Measurements from ENCODE around the gene NGLY1.

NGLY1 gene

DNA sequence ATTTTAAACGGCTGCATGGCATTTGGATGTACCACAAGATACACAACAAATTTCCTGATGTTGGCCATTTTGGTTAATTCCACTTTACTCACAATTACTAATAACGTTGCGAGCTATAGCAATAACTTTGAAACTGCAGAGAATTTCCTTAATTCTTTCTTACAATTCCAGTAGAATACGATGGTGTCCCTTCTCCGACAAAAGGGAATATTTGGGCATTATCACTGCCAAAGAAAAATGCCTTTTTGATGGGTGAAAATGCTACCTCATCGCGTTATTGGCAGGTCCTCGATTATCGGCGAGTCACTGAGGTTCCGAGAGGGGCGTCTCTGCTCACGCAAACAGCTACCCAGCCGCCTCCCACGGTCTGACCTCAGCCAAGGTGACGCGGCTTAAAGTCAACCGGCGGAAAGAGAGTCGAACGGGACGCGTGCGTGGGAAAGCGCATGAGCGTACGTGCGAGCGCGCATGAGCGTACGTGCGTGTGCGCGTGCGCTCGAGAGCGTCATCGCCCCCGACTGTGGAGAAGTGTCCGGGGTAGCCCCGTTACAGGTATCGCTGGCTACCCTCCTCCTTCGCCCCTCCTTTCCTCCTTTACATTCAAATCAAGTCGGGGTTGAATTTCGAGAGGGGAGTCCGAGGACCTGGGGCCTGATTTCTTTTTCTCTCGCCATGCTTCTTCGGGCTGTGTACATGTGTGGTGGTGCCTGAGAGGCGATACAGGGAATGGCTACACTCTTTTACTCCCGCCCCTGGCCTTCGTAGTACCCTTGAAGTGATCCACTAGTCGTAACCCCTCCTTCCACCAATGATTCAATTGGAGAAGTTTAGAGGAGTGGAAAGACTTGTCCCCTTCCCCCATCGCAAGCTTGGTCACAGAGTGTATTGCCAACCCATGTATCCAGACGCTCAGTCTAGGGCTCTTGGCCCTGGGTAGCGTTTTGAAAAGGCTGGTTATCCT lies 6.6 kb upstream of the NGLY1 start, which contains the start of gene OXSM:
Gene OXSM, plus strand, starts transcription at position 495 of the 961 bp plus-strand sequence. CDS start 931 bp downstream, outside the sequence.
- Mint-ChIP-seq H3K27ac (peak within 1 kb of the TSS; percentile 95 to 99), H3K27me3 (no peaks in the 10 kb centered on the region), H3K9me3 (no peaks in the 10 kb centered on the region), H3K4me1 (peaks cover 67% of the 10 kb centered on the region), H3K4me3 (peak within 1 kb of the TSS; percentile 95)
- DNase-seq (peak; percentile 88 to 94), ATAC-seq (peak; percentile 94)

DNA sequence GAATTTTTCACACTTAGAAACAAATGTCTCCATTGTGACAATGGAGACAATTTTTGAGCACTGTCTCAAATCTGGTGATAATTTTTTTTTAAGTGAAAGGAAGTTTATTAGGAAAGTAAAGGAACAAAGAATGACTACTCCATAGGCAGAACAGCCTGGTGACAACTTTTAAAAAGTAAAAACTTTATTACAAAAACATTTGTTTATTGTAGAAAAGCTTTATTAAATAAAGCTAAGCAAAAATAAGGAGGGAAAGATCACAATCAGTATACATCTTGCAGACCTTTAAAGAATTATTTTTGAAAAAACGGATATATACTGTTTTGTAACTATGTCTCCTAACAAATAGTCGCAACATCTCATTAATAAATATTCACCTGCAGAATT lies 6.0 kb upstream of the NGLY1 start:
- Mint-ChIP-seq H3K9me3 (no peaks in the 10 kb centered on the region), H3K27ac (peak overlapping the region; percentile 74 to 99), H3K27me3 (no peaks in the 10 kb centered on the region), H3K4me1 (peaks cover 74% of the 10 kb centered on the region), H3K4me3 (peak overlapping the region; percentile 95)
- no peak for DNase-seq
- ATAC-seq = no peak

DNA sequence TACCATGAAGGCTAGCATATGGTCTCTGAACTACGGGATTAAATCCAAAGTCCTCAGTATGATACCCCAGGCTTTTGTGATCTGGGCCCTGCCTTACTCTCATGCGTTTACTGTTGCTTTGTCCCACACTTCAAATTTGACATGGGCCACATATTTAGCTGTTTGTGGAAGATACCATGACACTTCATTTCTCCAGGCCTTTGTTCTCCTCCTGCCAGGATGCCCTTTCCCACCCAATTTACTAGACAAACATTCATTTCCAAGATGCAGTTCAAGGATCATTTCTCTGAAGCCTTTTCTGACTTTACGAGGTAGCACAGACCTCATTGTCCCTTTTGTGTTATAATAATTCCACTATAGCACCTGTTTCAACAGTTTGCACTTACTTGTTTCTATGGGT lies 4.4 kb upstream of the NGLY1 start:
- Mint-ChIP-seq H3K4me1 (peaks cover 68% of the 10 kb centered on the region), H3K27ac (no peak overlapping the region), H3K27me3 (no peaks in the 10 kb centered on the region), H3K9me3 (no peaks in the 10 kb centered on the region), H3K4me3 (no peak overlapping the region)
- no peak for DNase-seq
- no peak for ATAC-seq

DNA sequence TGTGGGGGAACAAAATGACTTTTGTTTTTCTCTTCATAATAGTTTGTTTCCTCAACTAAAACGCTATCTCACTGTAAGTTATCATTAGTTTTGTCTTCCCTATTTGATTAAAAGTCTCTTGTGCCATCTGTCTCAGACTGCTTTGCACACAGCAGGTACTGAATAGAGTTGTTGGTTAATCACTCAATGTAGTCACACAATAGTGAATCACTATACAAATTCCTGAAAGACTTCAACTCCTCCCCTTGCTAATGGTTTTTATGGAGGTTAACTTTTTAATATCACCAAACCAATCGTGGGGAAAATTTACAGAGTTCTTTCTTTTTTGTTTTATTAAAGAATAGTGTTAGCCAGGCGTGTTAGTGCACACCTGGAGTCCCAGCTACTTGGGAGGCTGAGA lies 2.6 kb upstream of the NGLY1 start:
- no peak for DNase-seq
- Mint-ChIP-seq H3K9me3 (no peaks in the 10 kb centered on the region), H3K4me3 (no peak overlapping the region), H3K4me1 (peaks cover 64% of the 10 kb centered on the region), H3K27me3 (no peaks in the 10 kb centered on the region), H3K27ac (no peak overlapping the region)
- no peak for ATAC-seq

DNA sequence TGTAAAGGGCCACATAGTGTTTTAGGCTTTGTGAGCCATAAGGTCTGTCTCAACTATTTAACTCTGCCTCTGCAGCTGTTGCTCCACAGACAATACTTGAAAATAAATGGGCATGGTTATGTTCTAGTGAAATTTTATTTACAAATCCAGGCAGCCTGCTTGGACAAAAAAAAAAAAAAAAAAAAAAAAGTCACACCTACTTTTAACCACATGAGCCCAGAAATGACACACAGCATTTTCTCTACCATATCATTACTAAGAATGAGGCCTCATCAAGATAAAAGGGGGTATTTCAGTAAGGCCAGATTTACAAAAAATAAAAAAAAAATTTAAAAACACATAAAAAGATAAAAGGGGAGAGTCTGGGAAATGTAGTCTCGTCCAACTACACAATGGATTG lies 1.7 kb upstream of the NGLY1 start:
- Mint-ChIP-seq H3K4me1 (peaks cover 69% of the 10 kb centered on the region), H3K4me3 (peak overlapping the region in 1 of 2 donors; percentile 3), H3K27ac (no peak overlapping the region), H3K27me3 (no peaks in the 10 kb centered on the region), H3K9me3 (no peaks in the 10 kb centered on the region)
- DNase-seq = no peak
- no peak for ATAC-seq

DNA sequence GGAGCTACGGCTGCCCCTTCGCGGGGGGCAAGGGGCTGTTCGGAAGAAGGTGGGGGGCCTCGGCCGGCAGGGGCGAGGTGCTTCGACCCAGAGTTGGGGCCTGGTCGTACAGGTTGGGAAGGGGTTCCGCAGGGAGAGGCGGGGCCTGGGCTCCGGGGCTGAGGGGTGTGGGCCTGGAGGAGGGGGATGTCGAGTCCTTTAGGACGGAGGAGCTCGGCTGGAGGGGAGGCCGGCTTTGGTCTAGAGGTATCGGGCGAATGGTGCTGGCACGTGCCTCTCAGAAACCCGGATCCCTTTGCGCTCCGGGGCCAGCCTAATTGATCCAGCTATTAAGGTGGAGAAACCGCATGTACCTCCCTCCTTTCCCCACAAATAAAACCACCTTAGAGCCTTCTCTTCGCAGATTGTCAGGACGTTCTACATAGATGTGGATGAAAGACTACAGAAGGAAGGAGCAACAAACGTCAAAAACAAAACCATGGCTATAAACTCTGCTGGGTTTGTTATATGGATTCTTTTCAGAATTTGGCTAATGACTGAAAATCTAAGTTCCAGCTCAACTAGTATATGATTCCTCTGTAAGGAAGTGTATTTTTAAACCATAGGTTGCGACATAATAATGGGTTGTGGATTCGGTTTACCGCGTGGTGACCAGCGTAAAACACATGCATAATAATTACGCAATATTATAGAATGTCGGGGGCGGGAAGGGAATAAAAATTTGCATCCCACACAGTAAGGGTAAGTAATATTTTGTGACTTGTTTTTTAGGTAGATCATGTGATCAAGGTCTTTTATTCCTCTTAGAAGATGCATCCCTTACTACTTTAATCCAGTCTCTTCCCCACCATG lies 644 bp upstream of the NGLY1 start:
- no peaks in the 10 kb centered on the region for H3K27me3 Mint-ChIP-seq
- H3K4me3 Mint-ChIP-seq = peak overlapping the region; percentile 80 to 81
- peak; percentile 41 for ATAC-seq
- no peak for DNase-seq
- no peaks in the 10 kb centered on the region for H3K9me3 Mint-ChIP-seq
- peak overlapping the region in 1 of 2 donors; percentile 40 for H3K27ac Mint-ChIP-seq
- H3K4me1 Mint-ChIP-seq = peaks cover 67% of the 10 kb centered on the region

DNA sequence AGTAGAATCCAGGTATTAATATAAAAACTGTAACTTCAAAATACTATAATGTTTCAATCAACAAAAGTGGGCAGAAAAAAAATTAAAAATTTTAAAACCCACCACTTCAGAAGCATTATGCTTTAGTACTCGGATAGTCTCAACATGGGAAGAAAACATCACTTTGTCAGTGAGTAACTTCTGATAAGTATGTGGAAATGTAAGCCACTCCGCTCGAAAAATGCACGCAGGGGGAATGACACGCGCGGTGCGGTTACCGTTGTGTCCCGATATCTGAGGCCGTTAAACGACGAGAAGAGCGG lies 656 bp downstream of the NGLY1 start:
- ATAC-seq (no peak), DNase-seq (no peak)
- Mint-ChIP-seq H3K27me3 (no peaks in the 10 kb centered on the region), H3K4me1 (peaks cover 62% of the 10 kb centered on the region), H3K4me3 (peak overlapping the region; percentile 86 to 87), H3K27ac (peak overlapping the region; percentile 84 to 91), H3K9me3 (no peaks in the 10 kb centered on the region)

DNA sequence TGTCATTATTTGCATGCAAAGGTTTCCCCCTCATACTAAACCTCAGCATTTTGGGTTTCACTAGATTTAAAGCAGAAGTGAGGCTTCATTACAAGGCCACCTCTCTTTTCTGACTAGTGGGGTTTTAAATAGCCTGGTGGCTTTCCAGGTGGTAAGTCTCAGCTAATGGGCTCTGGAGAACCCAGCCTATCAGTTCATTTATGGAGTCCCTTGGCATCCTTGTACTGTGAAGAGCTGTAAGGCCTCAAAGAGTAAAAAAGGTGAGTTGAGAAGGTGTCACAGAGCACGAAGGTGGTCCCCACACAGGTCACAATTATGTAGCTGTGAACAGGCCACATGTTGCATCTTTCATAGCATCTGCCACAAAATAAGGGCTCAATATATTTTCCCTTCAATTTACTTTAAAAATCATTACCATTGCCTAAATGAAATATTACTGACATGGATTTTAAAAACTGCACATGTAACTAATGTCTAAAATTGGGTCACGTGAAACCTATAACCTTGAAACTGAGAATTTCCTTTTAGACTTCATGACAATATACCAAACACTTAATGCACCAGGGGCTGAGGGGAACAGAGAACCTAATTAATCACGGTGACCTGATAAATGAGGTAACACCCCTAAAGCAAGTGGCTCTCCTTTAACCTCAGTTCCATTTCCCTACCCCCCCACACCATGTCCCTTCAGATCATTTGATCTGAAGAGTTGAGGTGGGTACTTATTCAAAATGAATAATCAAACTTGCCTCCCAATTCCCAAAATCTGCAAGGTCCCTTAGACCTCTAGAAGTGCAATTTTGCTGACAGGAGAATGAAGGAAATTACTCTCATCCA lies 1.3 kb downstream of the NGLY1 start:
- peaks cover 62% of the 10 kb centered on the region for H3K4me1 Mint-ChIP-seq
- H3K4me3 Mint-ChIP-seq = peak overlapping the region; percentile 86 to 87
- H3K9me3 Mint-ChIP-seq = no peaks in the 10 kb centered on the region
- ATAC-seq (no peak), DNase-seq (no peak)
- H3K27me3 Mint-ChIP-seq = no peaks in the 10 kb centered on the region
- peak overlapping the region; percentile 84 to 91 for H3K27ac Mint-ChIP-seq

DNA sequence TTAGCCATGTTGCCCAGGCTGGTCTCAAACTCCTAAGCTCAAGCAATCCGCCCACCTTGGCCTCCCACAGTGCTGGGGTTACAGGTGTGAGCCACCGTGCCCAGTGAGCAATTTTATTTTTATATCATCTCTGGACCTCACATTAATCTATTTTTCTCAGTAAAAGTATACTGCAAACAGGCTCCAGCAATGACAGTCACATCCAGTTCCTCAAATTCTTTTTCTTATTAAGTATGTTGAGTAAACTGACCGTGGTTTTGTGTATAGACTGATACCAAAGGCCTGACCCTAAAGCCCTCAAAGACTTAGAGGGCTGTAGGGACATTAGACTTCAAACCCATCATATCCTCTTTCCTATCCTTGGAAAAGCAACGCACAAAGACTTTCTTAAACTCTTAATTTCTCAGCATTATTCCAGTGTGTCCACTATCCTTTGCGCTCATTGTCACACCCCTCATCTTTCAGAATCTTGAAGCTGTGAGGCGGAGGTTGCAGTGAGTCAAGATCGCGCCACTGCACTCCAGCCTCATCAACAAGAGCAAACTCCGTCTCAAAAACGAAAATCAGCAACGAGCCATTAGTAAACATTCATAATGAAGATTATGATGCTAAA lies 2.0 kb downstream of the NGLY1 start:
- no peak overlapping the region for H3K27ac Mint-ChIP-seq
- DNase-seq = no peak
- ATAC-seq = no peak

DNA sequence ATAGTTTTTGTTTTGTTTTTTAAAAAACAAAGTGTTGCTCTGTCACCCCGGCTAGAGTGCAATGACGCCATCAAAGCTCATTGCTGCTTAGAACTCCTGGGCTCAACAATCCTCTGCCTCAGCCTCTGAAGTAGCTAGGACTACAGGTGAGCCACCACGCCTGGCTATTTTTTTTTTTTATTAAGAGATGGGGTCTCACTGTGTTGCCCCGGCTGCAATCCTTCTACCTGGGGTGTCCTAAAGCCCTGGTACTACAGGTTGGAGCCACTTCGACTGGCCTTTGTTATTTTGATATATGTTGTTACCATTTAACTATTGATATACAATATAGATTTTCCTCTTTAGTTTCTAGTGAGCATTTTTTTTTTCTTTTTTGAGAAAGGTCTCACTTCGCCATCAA lies 2.6 kb downstream of the NGLY1 start:
- Mint-ChIP-seq H3K4me3 (peak overlapping the region in 1 of 2 donors; percentile 37), H3K27me3 (no peaks in the 10 kb centered on the region), H3K9me3 (no peaks in the 10 kb centered on the region)

More for the DNA sequence above, 2.0 kb downstream of the NGLY1 start:
- no peaks in the 10 kb centered on the region for H3K27me3 Mint-ChIP-seq
- peaks cover 66% of the 10 kb centered on the region for H3K4me1 Mint-ChIP-seq
- H3K4me3 Mint-ChIP-seq = peak overlapping the region; percentile 86 to 87
- H3K9me3 Mint-ChIP-seq = no peaks in the 10 kb centered on the region

DNA sequence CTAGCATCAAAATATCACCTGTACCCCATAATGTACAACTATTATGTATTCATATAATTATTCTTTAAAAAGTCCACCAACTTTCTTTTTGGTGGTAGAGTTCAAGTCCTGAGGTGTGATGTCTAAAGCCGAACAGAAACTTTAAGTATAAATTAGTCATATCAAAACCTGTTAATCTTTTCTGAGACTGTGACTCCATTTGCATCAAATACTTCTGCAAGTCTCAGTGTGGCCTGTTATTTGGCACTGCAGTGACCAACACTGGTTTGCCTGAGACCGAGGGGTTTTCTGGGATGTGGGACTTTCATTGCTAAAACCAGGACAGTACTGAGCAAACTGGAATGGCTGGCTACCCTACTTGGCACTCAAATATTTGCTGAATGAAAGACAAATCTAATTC lies 7.3 kb downstream of the NGLY1 start:
- Mint-ChIP-seq H3K9me3 (peaks cover 10 to 21% of the 10 kb centered on the region in 2 donors), H3K4me1 (peaks cover 50% of the 10 kb centered on the region), H3K4me3 (no peak overlapping the region), H3K27me3 (no peaks in the 10 kb centered on the region), H3K27ac (no peak overlapping the region)
- ATAC-seq (peak; percentile 35), DNase-seq (no peak)

More for the DNA sequence above, 2.6 kb downstream of the NGLY1 start:
- Mint-ChIP-seq H3K4me1 (peaks cover 63% of the 10 kb centered on the region), H3K27ac (peak overlapping the region; percentile 19 to 66)
- ATAC-seq (no peak), DNase-seq (no peak)

DNA sequence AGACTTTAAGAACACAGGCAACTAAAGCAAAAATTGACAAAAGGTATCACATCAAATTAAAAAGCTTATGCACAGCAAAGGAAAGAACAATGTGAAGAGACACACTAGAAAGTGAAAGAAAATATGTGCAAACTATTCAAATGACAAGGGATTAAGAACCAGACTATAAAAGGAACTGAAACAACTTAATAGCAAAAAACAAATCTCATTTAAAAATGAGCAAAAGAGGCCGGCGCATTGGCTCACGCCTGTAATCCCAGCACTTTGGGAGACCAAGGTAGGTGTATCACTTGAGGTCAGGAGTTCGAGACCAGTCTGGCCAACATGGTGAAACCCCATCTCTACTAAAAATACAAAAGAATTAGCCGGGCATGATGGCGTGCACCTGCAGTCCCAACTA lies 14.4 kb downstream of the NGLY1 start:
- Mint-ChIP-seq H3K9me3 (peaks cover 13 to 22% of the 10 kb centered on the region in 2 donors), H3K4me3 (no peak overlapping the region), H3K4me1 (peaks cover 27% of the 10 kb centered on the region), H3K27me3 (no peaks in the 10 kb centered on the region), H3K27ac (no peak overlapping the region)
- no peak for DNase-seq
- no peak for ATAC-seq

DNA sequence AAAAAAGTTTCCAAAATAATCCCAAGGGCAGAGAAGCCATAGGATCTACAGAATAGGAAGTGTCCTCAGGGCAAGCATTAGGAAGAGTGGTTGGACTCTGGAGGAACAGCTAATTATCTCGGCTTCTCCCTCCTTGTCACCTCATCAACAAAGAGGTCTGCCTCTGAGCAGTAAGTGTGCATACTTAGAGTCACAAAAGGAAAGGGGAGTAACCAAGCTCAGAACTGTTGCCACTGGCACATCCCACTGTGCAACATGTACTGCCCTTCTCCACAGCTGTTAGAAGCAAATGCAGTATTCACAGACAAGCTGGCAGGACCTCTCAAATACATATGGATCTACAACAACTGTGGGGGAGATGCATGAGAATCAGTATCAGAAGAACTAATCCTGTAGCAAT lies 31.5 kb downstream of the NGLY1 start:
- DNase-seq = no peak
- no peak for ATAC-seq
- Mint-ChIP-seq H3K4me1 (peaks cover 26% of the 10 kb centered on the region), H3K4me3 (no peak overlapping the region), H3K27me3 (no peaks in the 10 kb centered on the region), H3K9me3 (no peaks in the 10 kb centered on the region), H3K27ac (peak overlapping the region in 1 of 2 donors; percentile 12)

DNA sequence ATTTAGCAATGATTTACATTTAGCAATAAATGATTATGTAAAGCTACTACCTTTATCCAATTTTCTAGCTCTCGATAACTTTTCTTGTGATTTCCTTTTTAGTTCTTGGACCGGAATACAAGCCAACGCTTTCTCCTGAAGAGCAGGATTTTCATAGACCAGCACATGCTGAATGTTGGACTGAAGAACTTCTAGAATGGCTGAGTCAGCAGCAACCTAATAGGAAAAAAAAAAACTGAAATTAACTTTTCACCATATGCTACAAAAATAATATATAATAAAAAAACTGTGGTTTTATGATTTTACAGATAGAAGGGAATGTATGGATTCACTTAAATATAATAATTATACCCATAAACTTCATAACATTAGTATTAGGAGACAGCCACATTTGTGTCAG lies 32.2 kb downstream of the NGLY1 start:
- H3K4me3 Mint-ChIP-seq = no peak overlapping the region
- no peaks in the 10 kb centered on the region for H3K27me3 Mint-ChIP-seq
- H3K4me1 Mint-ChIP-seq = peaks cover 22% of the 10 kb centered on the region
- ATAC-seq (no peak), DNase-seq (no peak)
- no peaks in the 10 kb centered on the region for H3K9me3 Mint-ChIP-seq
- no peak overlapping the region for H3K27ac Mint-ChIP-seq
